ENCODE results near the gene DCAF16.

- TF ChIP-seq, protein P1, sequence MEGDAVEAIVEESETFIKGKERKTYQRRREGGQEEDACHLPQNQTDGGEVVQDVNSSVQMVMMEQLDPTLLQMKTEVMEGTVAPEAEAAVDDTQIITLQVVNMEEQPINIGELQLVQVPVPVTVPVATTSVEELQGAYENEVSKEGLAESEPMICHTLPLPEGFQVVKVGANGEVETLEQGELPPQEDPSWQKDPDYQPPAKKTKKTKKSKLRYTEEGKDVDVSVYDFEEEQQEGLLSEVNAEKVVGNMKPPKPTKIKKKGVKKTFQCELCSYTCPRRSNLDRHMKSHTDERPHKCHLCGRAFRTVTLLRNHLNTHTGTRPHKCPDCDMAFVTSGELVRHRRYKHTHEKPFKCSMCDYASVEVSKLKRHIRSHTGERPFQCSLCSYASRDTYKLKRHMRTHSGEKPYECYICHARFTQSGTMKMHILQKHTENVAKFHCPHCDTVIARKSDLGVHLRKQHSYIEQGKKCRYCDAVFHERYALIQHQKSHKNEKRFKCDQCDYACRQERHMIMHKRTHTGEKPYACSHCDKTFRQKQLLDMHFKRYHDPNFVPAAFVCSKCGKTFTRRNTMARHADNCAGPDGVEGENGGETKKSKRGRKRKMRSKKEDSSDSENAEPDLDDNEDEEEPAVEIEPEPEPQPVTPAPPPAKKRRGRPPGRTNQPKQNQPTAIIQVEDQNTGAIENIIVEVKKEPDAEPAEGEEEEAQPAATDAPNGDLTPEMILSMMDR (IDR thresholded peaks at IDR 0.05; ENCODE audit: extremely low read depth in 1 of 2, insufficient read depth in 1 of 2, low read depth in 1 of 2, low read length in 2 of 2): no peak
- TF ChIP-seq POLR2A (IDR thresholded peaks at IDR 0.05; ENCODE audit: low read depth, low read length): no peak
- TF ChIP-seq, protein P2, sequence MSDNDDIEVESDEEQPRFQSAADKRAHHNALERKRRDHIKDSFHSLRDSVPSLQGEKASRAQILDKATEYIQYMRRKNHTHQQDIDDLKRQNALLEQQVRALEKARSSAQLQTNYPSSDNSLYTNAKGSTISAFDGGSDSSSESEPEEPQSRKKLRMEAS (IDR thresholded peaks at IDR 0.05; ENCODE audit: insufficient read depth, insufficient read length): no peak
These were observed 32.1 kb downstream of the DCAF16 start for GRCh38 chr4:17778431-17778830.

Measured in endothelial cell of umbilical vein (primary cell).